Endothelial cell of umbilical vein (primary cell): ENCODE data around the gene CHST8. TPM values are rescaled to one million over a fixed set of nuclear protein-coding genes. Genes with fewer than 3 reads are reported as not detected.

Source experiments
- BruUV-seq: library from RNA; stranded (reverse); fragments of 400-500 nt; replicated peaks from 2 replicates; lab custom pipeline; 2021; lab: Mats Ljungman, UMichigan
- CTCF ChIA-PET: fragments of 300-600, 350-600 bp; sonication (Branson Sonifier 250); formaldehyde crosslinking; loops from one replicate; lab custom pipeline; 2021; ENCODE audit warnings: antibody characterized with exemption, inconsistent platforms; lab: Charles Lee
- POLR2A ChIA-PET: fragments of 300-600, 350-600 bp; sonication (Branson Sonifier 250); formaldehyde crosslinking; loops from one replicate; lab custom pipeline; 2021; ENCODE audit warnings: antibody characterized with exemption, inconsistent platforms; lab: Charles Lee
- DNase-seq: peaks from one replicate; pipeline ENCODE4 v3.0.0-alpha.2; 2011; ENCODE audit warnings: low read depth, low spot score
- FAIRE-seq: peaks from 2 replicates; lab custom pipeline; 2011; peaks lifted over from hg19 to GRCh38; lab: Jason Lieb, UNC
- H2AFZ ChIP-seq: 2 replicates; pipeline ENCODE4 v1.6.0; 2012; ENCODE audit warnings: low read depth, low read length, control low read depth, inconsistent platforms
- H3K27ac ChIP-seq: 2 replicates; pipeline ENCODE4 v1.5.1; 2011; ENCODE audit warnings: low read depth, mild to moderate bottlenecking, control low read depth, low read length, moderate library complexity; ENCODE audit not compliant: insufficient read depth
- H3K27me3 ChIP-seq, 2 experiments: 2 replicates each; pipeline versions ENCODE4 v1.6.0 to v1.6.1; 2011; ENCODE audit warnings: low read length in 2 of 2, mixed read lengths in 1 of 2; ENCODE audit not compliant: control insufficient read depth in 2 of 2, insufficient read depth in 2 of 2
- H3K36me3 ChIP-seq, 2 experiments: 2 replicates in 1 of 2; 3 replicates in 1 of 2; pipeline ENCODE4 v1.5.1; 2011; ENCODE audit warnings: low read length in 2 of 2, mild to moderate bottlenecking in 1 of 2, moderate library complexity in 1 of 2; ENCODE audit not compliant: control insufficient read depth in 2 of 2, insufficient read depth in 2 of 2; ENCODE audit errors: extremely low read depth in 1 of 2
- H3K4me1 ChIP-seq: 3 replicates; pipeline ENCODE4 v1.5.1; 2011; ENCODE audit warnings: mild to moderate bottlenecking, low read length; ENCODE audit not compliant: control insufficient read depth, insufficient read depth; ENCODE audit errors: extremely low read depth
- H3K4me2 ChIP-seq: 2 replicates; pipeline ENCODE4 v1.6.1; 2011; ENCODE audit warnings: low read length, control low read depth, mixed read lengths; ENCODE audit not compliant: insufficient read depth
- H3K4me3 ChIP-seq, 3 experiments: fragments of 200-600 bp in 1 of 3; sonication (generic), shearing (Covaris generic) in 1 of 3; replicated peaks in 1 of 3; 2 replicates each; pipeline ENCODE4 v1.5.1; 2011 to 2016; ENCODE audit warnings: control low read depth in 3 of 3, low read length in 3 of 3, mild to moderate bottlenecking in 2 of 3, inconsistent platforms in 1 of 3, low read depth in 1 of 3, moderate library complexity in 1 of 3; ENCODE audit not compliant: insufficient read depth in 1 of 3
- H3K79me2 ChIP-seq: 2 replicates; pipeline ENCODE4 v1.6.0; 2012; ENCODE audit warnings: low read length, inconsistent platforms; ENCODE audit not compliant: control insufficient read depth, insufficient read depth
- H3K9ac ChIP-seq: replicated peaks from 2 replicates; pipeline ENCODE3; 2011; ENCODE audit warnings: low read length, control low read depth; ENCODE audit not compliant: insufficient read depth; ENCODE audit errors: extremely low read depth
- H3K9me1 ChIP-seq: replicated peaks from 3 replicates; pipeline ENCODE4 v1.6.0; 2011; ENCODE audit warnings: mild to moderate bottlenecking, low read length; ENCODE audit not compliant: control insufficient read depth, insufficient read depth; ENCODE audit errors: extremely low read depth
- H3K9me3 ChIP-seq: replicated peaks from 2 replicates; pipeline ENCODE4 v1.5.1; 2012; ENCODE audit warnings: low read length, inconsistent platforms; ENCODE audit not compliant: control insufficient read depth, insufficient read depth
- H4K20me1 ChIP-seq: replicated peaks from 2 replicates; pipeline ENCODE3; 2011; ENCODE audit warnings: mild to moderate bottlenecking, low read length; ENCODE audit not compliant: control insufficient read depth, insufficient read depth; ENCODE audit errors: extremely low read depth
- EZH2 ChIP-seq: IDR thresholded peaks from 2 replicates; pipeline ENCODE4 v1.6.1; 2012; ENCODE audit warnings: borderline replicate concordance, low read depth, mild to moderate bottlenecking, moderate library complexity, low read length, inconsistent platforms; ENCODE audit not compliant: severe bottlenecking
- FOS ChIP-seq: IDR thresholded peaks from 2 replicates; pipeline ENCODE4 v1.6.1; 2011; ENCODE audit warnings: mild to moderate bottlenecking, low read length, moderate library complexity, borderline replicate concordance; ENCODE audit not compliant: insufficient read depth
- GATA2 ChIP-seq: IDR thresholded peaks from 2 replicates; pipeline ENCODE4 v1.7.0; 2011; ENCODE audit warnings: low read depth, mild to moderate bottlenecking, moderate library complexity, mixed read lengths, low read length; ENCODE audit not compliant: insufficient read length, insufficient read depth
- JUN ChIP-seq: IDR thresholded peaks from 2 replicates; pipeline ENCODE4 v1.6.1; 2011; ENCODE audit warnings: borderline replicate concordance, low read depth; ENCODE audit not compliant: insufficient read length, insufficient read depth
- MYC ChIP-seq: IDR thresholded peaks from one replicate; pipeline ENCODE4 v1.6.1; 2011; ENCODE audit warnings: mild to moderate bottlenecking, low read depth, low read length
- POLR2A ChIP-seq: IDR thresholded peaks from 2 replicates; pipeline ENCODE4 v1.6.1; 2012; ENCODE audit warnings: low read depth, mild to moderate bottlenecking, control low read depth, low read length
- POLR2AphosphoS5 ChIP-seq: IDR thresholded peaks from 2 replicates; pipeline ENCODE4 v1.6.1; 2012; ENCODE audit warnings: low read depth, mild to moderate bottlenecking, control low read depth, low read length, moderate library complexity; ENCODE audit not compliant: insufficient read depth
- dilution Hi-C: fragments of 300-500 bp; cut with MboI; formaldehyde crosslinking; loops from one replicate; pipeline ENCODE4 v1.15.0; 2019; ENCODE audit warnings: low sequenced_read_pairs; ENCODE audit not compliant: extremely low pct_ligation_motif_present
- intact Hi-C: fragments of 100-400 bp; cut with micrococcal nuclease; formaldehyde crosslinking; loops from one replicate; pipeline ENCODE4 v1.10.0; 2022
- polyA plus RNA-seq, 4 experiments: library from polyadenylated mRNA; depleted of rRNA in 3 of 4; stranded (reverse) in 3 of 4; unstranded in 1 of 4; fragments of >200 nt; gene quantifications; 2 replicates each; pipeline versions ENCODE4 v1.2.1 to v1.2.3, GENCODE V29; 2011 to 2012; ENCODE audit warnings: missing spikeins in 1 of 4
- total RNA-seq: library from RNA; stranded (reverse); gene quantifications from 2 replicates; pipeline ENCODE4 v1.2.3, GENCODE V29; 2021
- TF ChIP-seq, protein P1 (sequence below), 2 donors: IDR thresholded peaks; 1 replicate in 1 of 2; 2 replicates in 1 of 2; pipeline ENCODE4 v1.5.1; 2011; ENCODE audit warnings: low read length in 2 of 2, mild to moderate bottlenecking in 2 of 2, moderate library complexity in 2 of 2, control low read depth in 1 of 2, inconsistent platforms in 1 of 2, low read depth in 1 of 2; ENCODE audit not compliant: insufficient read depth in 1 of 2; ENCODE audit errors: extremely low read depth in 1 of 2
- TF ChIP-seq, protein P2 (sequence below): IDR thresholded peaks from 2 replicates; pipeline ENCODE4 v1.6.1; 2011; ENCODE audit not compliant: insufficient read depth, insufficient read length

Gene CHST8
- total and polyA plus RNA-seq, 2 donors (not counting 3 experiments of a cell fraction or from before 2014, with no cell fraction given): not detected

DNA sequence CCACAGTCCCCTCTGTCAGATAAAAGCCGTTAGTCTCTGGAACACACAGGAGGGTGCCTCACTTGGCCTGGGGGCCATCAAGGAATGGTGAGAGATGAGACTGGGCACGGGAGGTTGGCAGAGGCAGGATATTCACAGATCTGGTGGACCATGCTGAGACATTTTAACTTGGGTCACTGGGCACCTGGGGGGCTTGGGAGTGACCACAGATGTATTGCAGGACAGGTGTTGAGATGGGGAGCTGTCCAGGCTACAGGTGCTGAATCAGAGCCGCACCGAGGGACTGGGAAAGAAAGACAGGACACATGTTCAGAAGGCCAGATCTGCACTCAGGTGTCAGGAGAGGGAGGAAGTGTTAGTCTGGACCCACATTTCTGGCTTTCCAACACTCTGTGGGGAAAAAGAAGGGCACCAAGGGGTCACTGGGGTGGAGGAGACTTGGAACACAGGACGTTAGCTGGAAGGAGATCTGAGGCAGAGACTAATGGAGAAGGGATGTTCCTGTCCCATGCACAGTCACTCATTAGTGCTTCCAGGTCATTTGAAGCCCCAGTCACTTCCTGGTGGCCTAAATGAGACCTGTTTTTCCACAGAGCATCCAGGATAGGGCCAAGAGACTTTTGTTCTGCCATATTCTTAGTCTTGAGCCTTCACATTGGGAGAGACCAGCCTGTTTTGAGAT, 56.1 kb downstream of the CHST8 start:
- Histone ChIP-seq H2AFZ (no peak overlapping the region), H3K4me3 (no peak overlapping the region), H3K79me2 (no peaks in the 10 kb centered on the region), H3K9me1 (no peaks in the 10 kb centered on the region), H4K20me1 (no peaks in the 10 kb centered on the region), H3K27me3 (peaks cover 0 to 1% of the 10 kb centered on the region in 2 experiments), H3K9ac (no peak overlapping the region), H3K4me1 (no peaks in the 10 kb centered on the region), H3K27ac (no peak overlapping the region), H3K36me3 (no peaks in the 10 kb centered on the region), H3K9me3 (no peaks in the 10 kb centered on the region), H3K4me2 (no peak overlapping the region)
- dilution Hi-C loops (no loop called here), intact Hi-C loops (no loop called here)
- DNase-seq (no peak), FAIRE-seq (no peak)
- CTCF ChIA-PET: no interaction called here
- no TSS peak for BruUV-seq
- TF ChIP-seq GATA2 (no peak), MYC (no peak), JUN (no peak), FOS (no peak), POLR2AphosphoS5 (no peak), POLR2A (no peak), EZH2 (no peak)
- TF ChIP-seq, protein P1, sequence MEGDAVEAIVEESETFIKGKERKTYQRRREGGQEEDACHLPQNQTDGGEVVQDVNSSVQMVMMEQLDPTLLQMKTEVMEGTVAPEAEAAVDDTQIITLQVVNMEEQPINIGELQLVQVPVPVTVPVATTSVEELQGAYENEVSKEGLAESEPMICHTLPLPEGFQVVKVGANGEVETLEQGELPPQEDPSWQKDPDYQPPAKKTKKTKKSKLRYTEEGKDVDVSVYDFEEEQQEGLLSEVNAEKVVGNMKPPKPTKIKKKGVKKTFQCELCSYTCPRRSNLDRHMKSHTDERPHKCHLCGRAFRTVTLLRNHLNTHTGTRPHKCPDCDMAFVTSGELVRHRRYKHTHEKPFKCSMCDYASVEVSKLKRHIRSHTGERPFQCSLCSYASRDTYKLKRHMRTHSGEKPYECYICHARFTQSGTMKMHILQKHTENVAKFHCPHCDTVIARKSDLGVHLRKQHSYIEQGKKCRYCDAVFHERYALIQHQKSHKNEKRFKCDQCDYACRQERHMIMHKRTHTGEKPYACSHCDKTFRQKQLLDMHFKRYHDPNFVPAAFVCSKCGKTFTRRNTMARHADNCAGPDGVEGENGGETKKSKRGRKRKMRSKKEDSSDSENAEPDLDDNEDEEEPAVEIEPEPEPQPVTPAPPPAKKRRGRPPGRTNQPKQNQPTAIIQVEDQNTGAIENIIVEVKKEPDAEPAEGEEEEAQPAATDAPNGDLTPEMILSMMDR (IDR thresholded peaks at IDR 0.05; ENCODE audit: extremely low read depth in 1 of 2, insufficient read depth in 1 of 2, low read depth in 1 of 2, low read length in 2 of 2): no peak
- TF ChIP-seq, protein P2, sequence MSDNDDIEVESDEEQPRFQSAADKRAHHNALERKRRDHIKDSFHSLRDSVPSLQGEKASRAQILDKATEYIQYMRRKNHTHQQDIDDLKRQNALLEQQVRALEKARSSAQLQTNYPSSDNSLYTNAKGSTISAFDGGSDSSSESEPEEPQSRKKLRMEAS: no peak
- POLR2A ChIA-PET: no interaction called here
